ENCODE measurements around the gene CCNF. TPM values are rescaled to one million over a fixed set of nuclear protein-coding genes. Genes with fewer than 3 reads are reported as not detected.

CCNF gene
- total RNA-seq, 1 donor from 2014 or later: 0.43 TPM

GRCh38 chr16:2404099-2404498, 25.1 kb upstream of the CCNF start:
- no peaks in the 10 kb centered on the region for H3K36me3 ChIP-seq
- H3K27me3 ChIP-seq: no peaks in the 10 kb centered on the region
- H3K9me3 ChIP-seq: no peaks in the 10 kb centered on the region
- TF ChIP-seq CTCF (IDR thresholded peaks at IDR 0.05): no peak
- no peak overlapping the region for H3K27ac ChIP-seq
- DNase-seq (ENCODE audit: low spot score in 2 of 2): no peak
- intact Hi-C loops (cut with DNase I): no loop called here
- H3K4me1 ChIP-seq: no peaks in the 10 kb centered on the region
- no peak overlapping the region for H3K4me3 ChIP-seq

GRCh38 chr16:2415085-2415484, 14.2 kb upstream of the CCNF start:
- DNase-seq (ENCODE audit: low spot score in 2 of 2): no peak
- no peaks in the 10 kb centered on the region for H3K27me3 ChIP-seq
- intact Hi-C loops (cut with DNase I): no loop called here
- H3K9me3 ChIP-seq: no peaks in the 10 kb centered on the region
- H3K27ac ChIP-seq: no peak overlapping the region
- no peaks in the 10 kb centered on the region for H3K36me3 ChIP-seq
- no peak overlapping the region for H3K4me3 ChIP-seq
- no peaks in the 10 kb centered on the region for H3K4me1 ChIP-seq
- no peak for TF ChIP-seq CTCF (IDR thresholded peaks at IDR 0.05)

GRCh38 chr16:2420035-2420434, 9.2 kb upstream of the CCNF start:
- no peaks in the 10 kb centered on the region for H3K4me1 ChIP-seq
- intact Hi-C loops (cut with DNase I): loop anchor here (10.0 kb wide), 2 partner anchors 155 to 335 kb away; partner anchors contain the start of genes RNPS1 and SRRM2
- H3K27me3 ChIP-seq: no peaks in the 10 kb centered on the region
- H3K4me3 ChIP-seq: no peak overlapping the region
- TF ChIP-seq CTCF (IDR thresholded peaks at IDR 0.05): no peak
- H3K27ac ChIP-seq: no peak overlapping the region
- no peaks in the 10 kb centered on the region for H3K9me3 ChIP-seq
- H3K36me3 ChIP-seq: no peaks in the 10 kb centered on the region
- no peak for DNase-seq (ENCODE audit: low spot score in 2 of 2)

GRCh38 chr16:2422123-2422867, 7.0 kb upstream of the CCNF start:
- intact Hi-C loops (cut with DNase I): loop anchor here (10.0 kb wide), 2 partner anchors 157 to 333 kb away; partner anchors contain the start of genes RNPS1 and SRRM2
- H3K4me1 ChIP-seq: no peaks in the 10 kb centered on the region
- no peak for TF ChIP-seq CTCF (IDR thresholded peaks at IDR 0.05)
- no peak overlapping the region for H3K4me3 ChIP-seq
- peak in 1 of 2 donors; percentile 15 for DNase-seq (ENCODE audit: low spot score in 2 of 2)
- no peak overlapping the region for H3K27ac ChIP-seq
- H3K9me3 ChIP-seq: no peaks in the 10 kb centered on the region
- no peaks in the 10 kb centered on the region for H3K36me3 ChIP-seq
- no peaks in the 10 kb centered on the region for H3K27me3 ChIP-seq

- H3K4me1 ChIP-seq: peaks cover 0 to 3% of the 10 kb centered on the region in 2 donors
- intact Hi-C loops (cut with DNase I): loop anchor here (5.0 to 10.0 kb wide), 3 partner anchors 78 to 330 kb away; partner anchors contain the start of genes RNPS1 and SRRM2
- TF ChIP-seq CTCF (IDR thresholded peaks at IDR 0.05): no peak
- no peak overlapping the region for H3K27ac ChIP-seq
- H3K27me3 ChIP-seq: no peaks in the 10 kb centered on the region
- H3K4me3 ChIP-seq: no peak overlapping the region
- DNase-seq (ENCODE audit: low spot score in 2 of 2): peak in 1 of 2 donors; percentile 59
- no peaks in the 10 kb centered on the region for H3K9me3 ChIP-seq
- no peaks in the 10 kb centered on the region for H3K36me3 ChIP-seq
Observed at GRCh38 chr16:2424061-2425007, 4.9 kb upstream of the CCNF start.

Measured in ascending aorta (tissue), 2 donors.